Neural progenitor cell (in vitro differentiated cells): Measurements from ENCODE around the gene ATXN7L1.

Experiments used
- CTCF ChIP-seq: fragments of 200-600 bp; sonication (generic); IDR thresholded peaks from 2 replicates; pipeline ENCODE4 v1.5.1; 2017; ENCODE audit warnings: antibody characterized with exemption, mild to moderate bottlenecking
- EZH2phosphoT487 ChIP-seq: fragments of 200-600 bp; sonication (generic); IDR thresholded peaks from 2 replicates; pipeline ENCODE4 v1.6.1; 2017; ENCODE audit warnings: antibody characterized with exemption

- no peak for TF ChIP-seq CTCF
- no peak for TF ChIP-seq EZH2phosphoT487
Observed at GRCh38 chr7:105874055-105874454, 2.3 kb downstream of the ATXN7L1 start.
